ENCODE results near the gene HNF1B.

GRCh38 chr17:37720989-37721388 lies 23.9 kb downstream of the HNF1B start:
- TF ChIP-seq CTCF (IDR thresholded peaks at IDR 0.05) (no peak), POLR2A (IDR thresholded peaks at IDR 0.05) (peak in 1 of 2 donors; percentile 25)
